GM23338 (cell line): Measurements from ENCODE around the gene GIGYF2. TPM values are rescaled to one million over a fixed set of nuclear protein-coding genes. Genes with fewer than 3 reads are reported as not detected.

Experiments used
- ATAC-seq: fragments of 200-7000 bp; cut with Tn5 transposase; 3 replicates; pipeline ENCODE4 v1.9.1; 2020
- DNase-seq: peaks from one replicate; pipeline ENCODE4 v3.0.0-alpha.2; 2015; ENCODE audit warnings: low spot score
- H2AFZ ChIP-seq: fragments of 200-600 bp; sonication (generic); 2 replicates; pipeline ENCODE4 v1.8.0; 2016; ENCODE audit warnings: antibody characterized with exemption, mild to moderate bottlenecking, moderate library complexity
- H3F3A ChIP-seq: fragments of 200-600 bp; sonication (generic); replicated peaks from 2 replicates; pipeline ENCODE4 v1.8.0; 2017; ENCODE audit warnings: antibody characterized with exemption, mixed run types, low read depth
- H3K27ac ChIP-seq: fragments of 200-600 bp; sonication (generic); 2 replicates; pipeline ENCODE4 v1.6.1; 2016; ENCODE audit warnings: low read depth
- H3K27me3 ChIP-seq: fragments of 200-600 bp; sonication (generic); 2 replicates; pipeline ENCODE4 v1.8.0; 2016; ENCODE audit warnings: mild to moderate bottlenecking, mixed run types, moderate library complexity; ENCODE audit not compliant: insufficient read depth
- H3K36me3 ChIP-seq: fragments of 200-600 bp; sonication (generic); 2 replicates; pipeline ENCODE4 v1.8.0; 2016; ENCODE audit warnings: mild to moderate bottlenecking; ENCODE audit not compliant: insufficient read depth
- H3K4me1 ChIP-seq: fragments of 200-600 bp; sonication (generic); 2 replicates; pipeline ENCODE4 v1.8.0; 2016; ENCODE audit warnings: mild to moderate bottlenecking, moderate library complexity; ENCODE audit not compliant: insufficient read depth
- H3K4me2 ChIP-seq: fragments of 200-600 bp; sonication (generic); 2 replicates; pipeline ENCODE4 v1.7.1; 2017; ENCODE audit warnings: mixed run types
- H3K4me3 ChIP-seq: fragments of 200-600 bp; sonication (generic); 2 replicates; pipeline ENCODE4 v1.6.1; 2016; ENCODE audit warnings: mixed run types
- H3K79me2 ChIP-seq: fragments of 200-600 bp; sonication (generic); replicated peaks from 2 replicates; pipeline ENCODE4 v1.8.0; 2017; ENCODE audit warnings: mild to moderate bottlenecking; ENCODE audit not compliant: insufficient read depth
- H3K9me2 ChIP-seq: fragments of 200-600 bp; sonication (generic); 2 replicates; pipeline ENCODE4 v1.8.0; 2017; ENCODE audit not compliant: insufficient read depth
- H4K20me1 ChIP-seq: fragments of 200-600 bp; sonication (generic); replicated peaks from 2 replicates; pipeline ENCODE4 v1.8.0; 2017; ENCODE audit warnings: mild to moderate bottlenecking; ENCODE audit not compliant: insufficient read depth
- H3K27ac Mint-ChIP-seq: 2 replicates; pipeline ENCODE4 v1.8.0; 2020; ENCODE audit warnings: inconsistent platforms, mild to moderate bottlenecking, moderate library complexity, mixed read lengths
- H3K27me3 Mint-ChIP-seq: 3 replicates; pipeline ENCODE4 v1.8.0; 2022; ENCODE audit warnings: low read depth, mild to moderate bottlenecking, moderate library complexity, mixed read lengths, inconsistent platforms; ENCODE audit not compliant: insufficient read depth, poor library complexity
- H3K36me3 Mint-ChIP-seq: 3 replicates; pipeline ENCODE4 v1.8.0; 2021; ENCODE audit warnings: low read depth, mild to moderate bottlenecking, inconsistent platforms, moderate library complexity, mixed read lengths
- H3K4me1 Mint-ChIP-seq: 3 replicates; pipeline ENCODE4 v1.8.0; 2020; ENCODE audit warnings: mild to moderate bottlenecking, inconsistent platforms, mixed read lengths
- H3K4me3 Mint-ChIP-seq: 3 replicates; pipeline ENCODE4 v1.8.0; 2021; ENCODE audit warnings: moderate library complexity, mild to moderate bottlenecking, inconsistent platforms, mixed read lengths
- H3K9me3 Mint-ChIP-seq: 3 replicates; pipeline ENCODE4 v1.8.0; 2020; ENCODE audit warnings: moderate library complexity, mild to moderate bottlenecking, inconsistent platforms, mixed read lengths
- EZH2 ChIP-seq: fragments of 200-600 bp; sonication (generic); IDR thresholded peaks from one replicate; pipeline ENCODE4 v1.8.0; 2017; ENCODE audit warnings: antibody characterized with exemption, mild to moderate bottlenecking, low read depth; ENCODE audit not compliant: unreplicated experiment
- EZH2phosphoT487 ChIP-seq: fragments of 200-600 bp; sonication (generic); IDR thresholded peaks from one replicate; pipeline ENCODE4 v1.8.1; 2018; ENCODE audit warnings: antibody characterized with exemption; ENCODE audit not compliant: unreplicated experiment
- NANOG ChIP-seq: IDR thresholded peaks from 2 replicates; pipeline ENCODE4 v1.6.1; 2016; ENCODE audit warnings: antibody characterized with exemption, borderline replicate concordance
- POLR2AphosphoS5 ChIP-seq: IDR thresholded peaks from 2 replicates; pipeline ENCODE4 v1.6.1; 2016; ENCODE audit warnings: antibody characterized with exemption, low read depth
- STAT1 ChIP-seq: IDR thresholded peaks from one replicate; pipeline ENCODE4 v1.6.1; 2016; ENCODE audit warnings: antibody characterized with exemption; ENCODE audit not compliant: unreplicated experiment
- ZNF114 ChIP-seq: fragments of 250-450 bp; sonication (Bioruptor Pico); IDR thresholded peaks from 2 replicates; pipeline ENCODE4 v1.5.0; 2020; ENCODE audit warnings: mild to moderate bottlenecking, moderate library complexity
- ZNF331 ChIP-seq: fragments of 250-450 bp; sonication (Bioruptor Pico); IDR thresholded peaks from 2 replicates; pipeline ENCODE4 v1.5.0; 2020; ENCODE audit warnings: low read depth, mild to moderate bottlenecking, moderate library complexity
- ZNF462 ChIP-seq: fragments of 250-450 bp; sonication (Bioruptor Pico); IDR thresholded peaks from 2 replicates; pipeline ENCODE4 v1.5.0; 2020; ENCODE audit warnings: mild to moderate bottlenecking, moderate library complexity
- polyA plus RNA-seq: library from polyadenylated mRNA; unstranded; fragments of >200 nt; fragmentation: Nextera tagmentation; extraction: Ambion mirVana; gene quantifications from 2 replicates; pipeline ENCODE4 v1.2.1, GENCODE V29; 2016
- total RNA-seq: library from RNA; depleted of rRNA; stranded (reverse); fragments of >200 nt; shearing (Covaris generic); gene quantifications from 2 replicates; pipeline ENCODE4 v1.2.3, GENCODE V29; 2014

The GIGYF2 gene
- total and polyA plus RNA-seq, 2 experiments from 2014 or later: 48.9 to 104 TPM

- H3K9me2 ChIP-seq: no peaks in the 10 kb centered on the region
- H3F3A ChIP-seq: no peaks in the 10 kb centered on the region
- H4K20me1 ChIP-seq: 0 out of 2 replicates have a peak, but pooled peaks cover 5% of the 10 kb centered on the region
- H3K27ac ChIP-seq: no peak overlapping the region
- H3K4me1 ChIP-seq: no peaks in the 10 kb centered on the region; the same call in 1 of the 2 replicates
- Mint-ChIP-seq H3K36me3 (no peaks in the 10 kb centered on the region), H3K9me3 (no peaks in the 10 kb centered on the region), H3K27ac (no peak overlapping the region), H3K4me1 (peaks cover 12% of the 10 kb centered on the region), H3K27me3 (peaks cover 24% of the 10 kb centered on the region), H3K4me3 (no peak overlapping the region)
- H3K4me2 ChIP-seq: no peak overlapping the region
- TF ChIP-seq EZH2 (no peak), STAT1 (no peak), POLR2AphosphoS5 (no peak), ZNF114 (CRISPR knock-in tag) (no peak), ZNF331 (CRISPR knock-in tag) (no peak), EZH2phosphoT487 (no peak), ZNF462 (CRISPR knock-in tag) (no peak), NANOG (no peak)
- peaks cover 13% of the 10 kb centered on the region for H3K27me3 ChIP-seq
- no peaks in the 10 kb centered on the region for H3K79me2 ChIP-seq
- no peaks in the 10 kb centered on the region for H3K36me3 ChIP-seq
- DNase-seq: no peak
- no peak overlapping the region for H3K4me3 ChIP-seq
- H2AFZ ChIP-seq: no peak overlapping the region
- no peak for ATAC-seq
Measured at GRCh38 chr2:232871835-232872736, 175.0 kb downstream of the GIGYF2 start.
